Activated T-helper 1 cell treated with anti-CD3 and anti-CD28 coated beads, Interleukin-2, amount 50 U/mL, for 16 hours (primary cell): ENCODE measurements around the gene CCNJ.

ENCODE experiments used
- DNase-seq, 2 donors: peaks; one replicate each; pipeline ENCODE4 v3.0.0-alpha.2; 2020; ENCODE audit warnings: low read depth in 1 of 2, low spot score in 1 of 2

The CCNJ gene

DNA sequence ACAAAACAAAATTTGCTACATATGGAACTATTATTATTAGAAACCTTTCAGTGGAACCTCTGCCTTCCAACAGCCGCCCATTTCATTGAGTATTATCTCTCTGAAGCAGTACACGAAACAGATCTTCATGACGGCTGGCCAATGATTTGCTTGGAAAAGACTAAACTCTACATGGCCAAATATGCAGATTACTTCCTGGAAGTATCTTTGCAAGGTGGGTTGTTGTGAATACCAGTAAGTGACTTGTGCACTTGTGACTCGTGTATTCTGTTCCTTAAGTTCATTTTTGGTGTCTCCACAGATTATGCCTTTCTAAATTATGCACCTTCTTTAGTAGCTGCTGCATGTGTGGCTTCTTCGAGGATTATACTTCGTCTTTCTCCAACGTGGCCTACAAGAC, 13.4 kb downstream of the CCNJ start:
- no peak for DNase-seq

- DNase-seq = no peak
Measured at GRCh38 chr10:96061232-96061631, 17.8 kb downstream of the CCNJ start.

DNA sequence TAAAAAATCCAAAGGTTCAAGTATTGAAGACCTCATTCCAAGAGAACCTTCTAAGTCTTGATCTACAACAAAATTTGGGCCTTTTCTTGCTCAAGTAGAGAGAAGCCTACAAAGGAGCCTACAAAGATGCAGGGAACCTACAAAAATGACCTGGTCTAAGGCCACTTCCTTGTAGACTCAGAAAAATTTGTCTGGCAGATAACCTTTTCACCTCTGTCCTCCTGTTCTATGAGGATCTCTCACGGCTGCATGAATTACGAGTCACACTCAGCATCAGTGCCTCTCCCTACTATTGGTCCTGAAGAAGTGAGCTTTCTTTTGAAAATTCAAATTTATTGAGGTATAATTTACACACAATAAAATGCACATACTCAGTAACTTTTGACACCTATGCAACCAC, 29.3 kb downstream of the CCNJ start:
- no peak for DNase-seq

DNA sequence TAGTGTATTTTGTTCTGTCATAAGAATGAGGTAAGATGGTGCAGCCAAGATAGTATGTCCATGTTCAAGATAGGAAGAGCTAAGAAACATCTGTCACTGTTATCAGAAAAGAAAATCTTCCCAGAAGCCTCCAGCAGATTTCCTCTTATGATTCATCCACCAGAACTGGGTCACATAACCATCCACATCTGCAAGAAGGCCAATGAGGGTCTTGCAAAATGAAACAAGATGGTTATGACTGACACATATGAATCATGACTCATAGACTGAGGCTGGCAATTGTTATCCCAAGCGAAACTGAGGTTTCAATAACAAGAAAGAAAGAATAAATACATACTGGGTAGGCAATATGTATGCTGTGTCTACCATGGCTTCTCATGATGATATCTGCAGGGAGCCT, 30.3 kb downstream of the CCNJ start:
- no peak for DNase-seq

- no peak for DNase-seq
Measured at GRCh38 chr10:96074776-96075175, 31.4 kb downstream of the CCNJ start.

DNA sequence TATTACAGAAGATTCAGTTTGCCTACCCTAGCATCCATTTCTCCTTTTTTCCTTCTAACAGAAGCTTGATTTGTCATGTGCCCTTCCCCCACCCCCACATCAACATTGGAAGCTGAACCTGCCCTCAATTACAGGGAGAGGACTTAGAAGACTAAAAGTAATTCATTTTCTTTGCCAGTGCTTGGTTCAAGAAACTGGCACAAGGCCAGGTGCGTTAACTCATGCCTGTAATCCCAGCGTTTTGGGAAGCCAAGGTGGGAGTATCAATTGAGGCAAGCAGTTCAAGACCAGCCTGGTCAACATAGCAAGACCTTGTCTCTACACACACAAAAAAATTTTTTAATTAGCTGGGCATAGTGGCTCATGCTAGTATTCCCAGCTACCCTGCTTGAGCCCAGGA, 32.6 kb downstream of the CCNJ start:
- DNase-seq = no peak

DNA sequence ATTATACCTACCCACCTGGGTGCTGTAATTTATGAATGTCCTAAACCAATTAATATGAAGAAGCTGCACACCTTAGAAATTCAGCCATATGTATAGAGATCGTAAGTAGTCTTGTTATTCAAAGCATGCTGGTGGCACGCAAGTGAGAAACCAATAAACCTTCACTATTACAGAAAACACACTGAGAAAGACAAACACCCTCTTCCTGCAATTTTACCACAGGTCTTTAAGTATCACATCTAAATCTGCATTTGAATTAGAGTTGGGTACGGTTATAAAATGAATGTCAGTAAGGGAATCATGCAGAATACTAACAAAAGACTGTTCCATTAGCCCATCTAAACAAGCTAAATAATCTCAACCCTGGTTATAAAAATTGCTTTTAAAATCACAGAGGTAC, 33.8 kb downstream of the CCNJ start:
- DNase-seq = no peak

DNA sequence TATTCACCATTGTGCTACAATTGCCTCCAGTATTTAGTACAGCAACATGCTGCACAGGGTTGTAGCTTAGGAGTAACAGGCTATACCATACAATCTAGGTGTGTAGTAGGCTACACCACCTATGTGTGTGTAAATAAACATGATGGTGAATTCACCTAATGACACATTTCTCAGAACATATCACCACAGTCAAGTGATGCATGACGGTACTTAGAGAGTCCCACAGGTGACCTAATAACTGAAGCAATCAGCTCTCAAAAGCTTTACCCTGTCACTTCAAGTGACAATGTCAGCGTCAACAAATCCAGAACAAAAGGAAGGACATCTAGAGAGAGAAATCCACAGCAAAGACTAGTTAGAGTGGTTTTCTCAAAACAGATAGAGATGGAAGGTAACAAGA, 38.8 kb downstream of the CCNJ start:
- no peak for DNase-seq

DNA sequence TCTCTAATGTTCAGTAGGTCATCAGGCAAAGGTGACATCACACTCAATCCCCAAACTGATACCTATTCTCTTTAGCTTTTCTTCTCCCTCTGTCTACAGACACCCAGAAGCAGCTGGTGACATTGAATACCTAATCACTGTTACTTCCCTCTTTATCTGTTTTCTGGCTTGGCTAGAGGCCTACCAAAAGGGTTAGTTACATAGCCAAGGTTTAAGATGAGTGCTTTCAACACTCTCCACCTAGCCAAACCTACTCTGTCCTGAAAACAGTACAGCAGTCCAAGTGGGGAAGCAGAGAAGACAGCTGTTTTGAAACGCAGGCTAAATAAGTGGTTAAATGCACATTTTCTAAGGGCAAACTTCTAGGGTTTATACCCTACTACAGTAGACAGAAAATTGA, 39.4 kb downstream of the CCNJ start:
- no peak for DNase-seq

DNA sequence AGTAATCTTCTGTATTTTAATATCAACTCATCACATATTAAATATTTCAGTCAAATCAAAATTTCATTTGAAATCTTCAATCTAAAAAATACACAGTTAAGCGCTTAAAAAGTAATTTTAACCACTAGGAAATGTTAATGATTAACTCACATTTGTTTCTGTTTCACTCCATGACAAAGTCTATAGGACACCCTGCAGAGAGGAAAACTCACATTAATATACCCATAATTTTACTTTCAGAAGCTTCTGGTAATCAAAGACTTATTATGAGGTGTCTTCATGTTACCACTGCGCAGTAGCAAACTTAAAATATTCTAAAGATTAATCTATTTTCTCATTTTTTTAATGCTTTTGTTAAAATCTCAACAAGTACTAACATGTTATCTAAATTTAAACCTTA, 45.7 kb downstream of the CCNJ start:
- no peak for DNase-seq

DNA sequence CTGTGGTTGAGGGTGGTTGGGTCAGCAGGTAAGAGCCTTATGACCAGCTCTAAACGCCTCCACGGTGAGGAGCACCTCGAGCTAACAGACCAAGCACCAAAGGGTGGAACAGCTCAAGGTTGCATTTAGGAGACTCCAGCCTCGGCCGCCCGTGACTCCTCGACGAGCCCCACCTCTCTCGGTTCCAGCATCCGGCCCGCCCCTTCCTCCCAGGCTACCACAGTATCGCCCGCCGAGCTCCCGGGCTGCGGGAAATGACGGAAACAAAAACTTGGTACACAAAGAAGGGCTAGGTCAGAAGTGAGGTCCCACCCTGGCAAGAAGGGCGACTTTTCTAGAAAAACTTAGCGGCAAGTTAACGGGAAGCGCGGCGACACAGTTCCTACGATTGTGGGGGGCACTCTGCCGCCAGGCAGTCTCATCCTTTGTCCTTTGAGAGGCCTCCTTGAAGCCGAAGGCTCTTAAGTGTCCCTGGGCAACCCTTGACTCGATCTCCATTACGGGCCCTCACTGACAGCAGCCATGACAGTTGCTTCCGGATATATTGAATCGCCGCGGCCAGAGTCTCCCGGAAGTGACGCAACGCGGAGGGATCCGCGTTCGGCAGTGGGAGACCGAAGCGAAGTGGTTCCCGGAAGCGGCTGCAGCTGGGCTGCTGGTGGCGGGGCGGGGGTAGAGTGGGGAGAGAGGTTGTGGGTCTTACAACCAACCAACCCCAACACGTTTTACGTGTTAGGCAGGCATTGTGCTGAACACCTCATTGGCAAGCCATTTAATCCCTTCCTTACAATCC, 46.5 kb downstream of the CCNJ start:
- peak; percentile 78 to 84 for DNase-seq

DNA sequence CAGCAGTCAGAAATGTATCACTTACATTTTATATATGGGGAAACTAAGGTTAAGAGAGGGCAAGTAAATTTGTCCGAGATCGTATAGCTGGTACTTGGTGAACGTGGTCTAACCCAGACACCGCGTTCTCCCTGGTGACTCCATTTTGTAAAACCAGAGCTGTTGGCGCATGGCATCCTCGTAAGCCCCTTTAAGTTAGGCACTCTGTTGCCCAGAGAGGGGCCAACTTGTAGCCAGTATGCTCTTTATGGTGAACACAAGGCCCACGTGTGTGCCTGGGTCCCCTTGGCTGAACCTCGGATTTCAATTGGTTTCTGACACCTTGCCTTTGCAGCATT, 47.0 kb downstream of the CCNJ start:
- DNase-seq = no peak

GRCh38 chr10:96092999-96093767, 49.8 kb downstream of the CCNJ start:
- no peak for DNase-seq

DNA sequence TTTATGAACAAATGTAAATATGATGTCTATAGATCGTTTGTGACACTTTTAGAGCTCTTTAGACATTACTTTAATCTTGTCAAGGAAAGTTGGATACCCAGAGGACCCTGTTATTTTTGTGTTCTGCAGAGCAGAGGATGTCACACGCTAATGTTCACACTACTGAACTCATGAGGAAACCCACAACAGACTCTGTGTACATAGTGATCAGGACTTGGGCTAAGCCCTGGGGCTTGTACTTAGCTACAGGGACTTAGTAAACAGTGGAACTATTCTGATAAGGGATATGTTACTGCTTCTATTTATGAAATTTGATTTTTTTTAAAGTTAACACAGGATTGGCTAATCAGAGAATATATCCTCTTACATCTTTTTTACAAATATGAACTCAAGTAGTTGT, 50.6 kb downstream of the CCNJ start:
- DNase-seq = no peak

DNA sequence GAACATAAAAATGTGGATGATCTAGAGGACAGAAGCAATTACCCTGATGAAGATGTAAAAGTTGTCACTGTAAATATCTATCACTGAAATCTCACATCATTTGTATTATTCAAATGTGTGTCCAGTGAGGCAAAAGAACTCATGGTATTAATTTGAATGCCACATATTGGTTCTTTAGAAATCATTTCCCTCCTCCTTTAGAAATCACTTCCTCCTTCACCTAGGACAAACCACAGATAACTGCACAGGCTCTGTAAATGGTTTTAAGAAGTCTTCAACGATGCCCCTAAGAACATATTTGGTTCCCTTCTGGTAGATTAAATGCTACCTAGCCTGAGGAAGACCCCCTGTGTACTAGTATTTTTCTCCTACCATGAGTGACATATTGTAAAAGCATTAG, 53.6 kb downstream of the CCNJ start:
- no peak for DNase-seq

GRCh38 chr10:96097865-96098264, 54.5 kb downstream of the CCNJ start:
- DNase-seq = no peak

GRCh38 chr10:96107623-96108038, 64.2 kb downstream of the CCNJ start:
- no peak for DNase-seq
